Activated T-cell treated with anti-CD3 and anti-CD28 coated beads, Interleukin-2, amount 50 U/mL, for 72 hours (primary cell): Measurements from ENCODE around the gene RIOX2. TPM values are rescaled to one million over a fixed set of nuclear protein-coding genes. Genes with fewer than 3 reads are reported as not detected.
"Not testable (repeated sequence)": the region's sequence is repeated elsewhere in the genome, so short reads cannot be mapped to it uniquely, and the experiment has no call there.

Source experiments
- ATAC-seq, 2 donors: fragments of 150-1000 bp; cut with Tn5 transposase; replicated peaks in 1 of 2; 2 replicates each; pipeline ENCODE4 v1.10.0; 2021; ENCODE audit warnings: moderate library complexity in 2 of 2, mild to moderate bottlenecking in 1 of 2
- DNase-seq, 2 donors: peaks; one replicate each; pipeline ENCODE4 v3.0.0; 2021 to 2022; ENCODE audit warnings: mixed read lengths in 1 of 2
- H3K27ac Mint-ChIP-seq: one replicate; pipeline ENCODE4 v1.8.0; 2022; ENCODE audit warnings: mild to moderate bottlenecking, moderate library complexity, mixed read lengths
- H3K27me3 Mint-ChIP-seq: one replicate; pipeline ENCODE4 v1.8.0; 2022; ENCODE audit warnings: low read depth, mixed read lengths
- H3K36me3 Mint-ChIP-seq, 2 donors: one replicate each; pipeline ENCODE4 v1.8.0; 2022; ENCODE audit warnings: mixed read lengths in 2 of 2, mild to moderate bottlenecking in 1 of 2; ENCODE audit not compliant: insufficient read depth in 2 of 2
- H3K4me1 Mint-ChIP-seq: one replicate; pipeline ENCODE4 v1.8.0; 2022; ENCODE audit warnings: low read depth, mixed read lengths
- H3K4me3 Mint-ChIP-seq, 2 donors: one replicate each; pipeline ENCODE4 v1.8.0; 2022; ENCODE audit warnings: mild to moderate bottlenecking in 2 of 2, mixed read lengths in 2 of 2, moderate library complexity in 2 of 2
- H3K9me3 Mint-ChIP-seq, 2 donors: one replicate each; pipeline ENCODE4 v1.8.0; 2022; ENCODE audit warnings: mixed read lengths in 2 of 2
- total RNA-seq, 2 donors: library from RNA; stranded (reverse); gene quantifications; one replicate each; pipeline ENCODE4 v1.2.3, GENCODE V29; 2022

The RIOX2 gene
- total RNA-seq, 2 donors from 2014 or later: 32.8 to 37.8 TPM

DNA sequence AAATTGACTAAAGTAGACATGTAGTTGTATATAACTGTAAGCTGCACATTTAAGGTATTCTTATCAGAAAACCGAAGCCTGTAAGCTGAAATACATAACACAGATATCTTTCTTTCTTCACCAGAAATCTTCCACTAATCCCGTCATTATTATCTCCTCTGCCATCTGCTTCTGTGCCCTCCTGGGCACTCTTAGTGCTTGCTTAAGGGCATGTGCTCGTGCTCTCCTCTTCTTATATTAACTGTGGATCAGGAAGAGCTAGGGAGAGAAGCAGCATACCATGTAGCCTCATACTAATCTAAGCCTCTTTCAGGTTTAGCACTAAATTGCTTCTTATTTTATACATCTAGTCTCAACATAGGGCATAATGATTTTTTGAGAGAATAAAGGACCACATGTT lies 60.8 kb downstream of the RIOX2 start:
- ATAC-seq: no peak

GRCh38 chr3:97910931-97911351 lies 61.3 kb downstream of the RIOX2 start:
- ATAC-seq: peak; percentile 37 to 63
- no peak for DNase-seq
- Mint-ChIP-seq H3K4me1 (peaks cover 16% of the 10 kb centered on the region), H3K27ac (peak overlapping the region; percentile 89), H3K27me3 (no peaks in the 10 kb centered on the region), H3K4me3 (peak overlapping the region; percentile 73 to 77), H3K36me3 (no peaks in the 10 kb centered on the region), H3K9me3 (no peaks in the 10 kb centered on the region)

More for the DNA sequence above, 60.8 kb downstream of the RIOX2 start:
- Mint-ChIP-seq H3K27me3 (no peaks in the 10 kb centered on the region), H3K9me3 (no peaks in the 10 kb centered on the region), H3K36me3 (no peaks in the 10 kb centered on the region), H3K4me3 (peak overlapping the region; percentile 5 to 77), H3K27ac (peak overlapping the region; percentile 58), H3K4me1 (peaks cover 16% of the 10 kb centered on the region)
- DNase-seq: no peak

GRCh38 chr3:97910236-97910831 lies 61.9 kb downstream of the RIOX2 start:
- H3K36me3 Mint-ChIP-seq, H3K9me3 Mint-ChIP-seq, H3K27me3 Mint-ChIP-seq: not testable (repeated sequence)
- peak in 1 of 2 donors; percentile 17 for DNase-seq
- Mint-ChIP-seq H3K4me1 (peaks cover 16% of the 10 kb centered on the region), H3K4me3 (peak overlapping the region; percentile 73 to 77), H3K27ac (peak overlapping the region; percentile 89)
- peak in 1 of 2 donors; percentile 13 for ATAC-seq

DNA sequence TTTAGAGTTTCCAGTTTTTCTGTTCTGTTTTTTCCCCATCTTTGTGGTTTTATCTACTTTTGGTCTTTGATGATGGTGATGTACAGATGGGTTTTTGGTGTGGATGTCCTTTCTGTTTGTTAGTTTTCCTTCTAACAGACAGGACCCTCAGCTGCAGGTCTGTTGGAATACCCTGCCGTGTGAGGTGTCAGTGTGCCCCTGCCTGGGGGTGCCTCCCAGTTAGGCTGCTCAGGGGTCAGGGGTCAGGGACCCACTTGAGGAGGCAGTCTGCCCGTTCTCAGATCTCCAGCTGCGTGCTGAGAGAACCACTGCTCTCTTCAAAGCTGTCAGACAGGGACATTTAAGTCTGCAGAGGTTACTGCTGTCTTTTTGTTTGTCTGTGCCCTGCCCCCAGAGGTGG lies 62.4 kb downstream of the RIOX2 start:
- ATAC-seq, H3K27me3 Mint-ChIP-seq, H3K9me3 Mint-ChIP-seq, DNase-seq, H3K36me3 Mint-ChIP-seq, H3K27ac Mint-ChIP-seq: not testable (repeated sequence)
- Mint-ChIP-seq H3K4me1 (peaks cover 16% of the 10 kb centered on the region), H3K4me3 (peak overlapping the region in 1 of 2 donors; percentile 77)

DNA sequence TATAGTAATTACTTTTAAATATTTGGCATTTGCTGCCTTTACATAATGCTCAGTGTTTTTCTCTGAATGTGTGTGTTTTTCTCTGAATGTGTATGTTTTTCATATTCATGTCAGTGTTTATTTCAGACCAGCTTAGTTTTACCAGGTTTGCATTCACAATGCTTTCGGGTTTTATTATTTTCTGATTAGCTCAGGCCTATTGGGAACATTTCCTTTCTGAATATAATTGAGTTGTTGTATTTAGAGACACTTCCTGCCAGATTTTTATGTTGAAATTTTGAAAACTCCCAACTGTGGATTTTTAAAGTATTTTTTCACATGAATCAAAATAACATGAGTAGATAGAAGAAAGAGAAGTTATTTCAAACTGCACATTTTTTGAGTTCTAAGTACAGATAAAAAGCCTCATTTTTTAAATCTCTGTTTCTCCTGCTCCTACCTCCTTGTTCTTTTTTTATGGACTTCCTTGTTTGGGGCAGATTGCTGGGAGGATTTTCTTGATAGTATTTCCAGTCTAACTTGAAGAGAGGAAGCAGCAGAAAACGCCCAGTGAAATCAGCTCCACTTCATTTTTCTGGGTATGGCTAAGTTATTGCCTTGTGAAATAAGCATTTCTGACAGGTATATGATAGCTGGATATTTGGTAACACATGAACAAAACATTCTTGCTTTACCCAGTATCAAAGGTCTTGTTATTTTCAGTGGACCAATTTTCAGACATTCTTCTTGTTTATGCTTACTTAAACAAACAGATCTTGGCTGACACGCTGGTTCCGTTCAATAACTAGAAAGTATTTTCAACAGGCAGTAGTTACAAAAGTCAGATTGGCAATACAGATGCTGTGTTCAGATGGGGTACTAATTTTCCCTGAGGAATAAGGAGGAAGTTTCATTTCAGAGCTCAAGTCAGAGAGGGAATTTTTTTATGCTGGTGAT lies 70.7 kb downstream of the RIOX2 start:
- H3K36me3 Mint-ChIP-seq: peaks cover 2 to 5% of the 10 kb centered on the region in 2 donors
- no peaks in the 10 kb centered on the region for H3K9me3 Mint-ChIP-seq
- ATAC-seq (no peak), DNase-seq (no peak)
- H3K4me3 Mint-ChIP-seq: no peak overlapping the region
- no peaks in the 10 kb centered on the region for H3K27me3 Mint-ChIP-seq
- H3K27ac Mint-ChIP-seq: peak overlapping the region; percentile 33
- peaks cover 11% of the 10 kb centered on the region for H3K4me1 Mint-ChIP-seq

GRCh38 chr3:97899331-97899730 lies 72.9 kb downstream of the RIOX2 start:
- H3K27ac Mint-ChIP-seq: no peak overlapping the region
- no peak for DNase-seq

GRCh38 chr3:97896547-97896946 lies 75.7 kb downstream of the RIOX2 start:
- no peak for ATAC-seq
- Mint-ChIP-seq H3K27ac (no peak overlapping the region), H3K4me3 (no peak overlapping the region), H3K36me3 (peaks cover 0 to 2% of the 10 kb centered on the region in 2 donors), H3K4me1 (peaks cover 8% of the 10 kb centered on the region), H3K27me3 (no peaks in the 10 kb centered on the region), H3K9me3 (no peaks in the 10 kb centered on the region)
- no peak for DNase-seq

More at GRCh38 chr3:97899331-97899730, 72.9 kb downstream of the RIOX2 start:
- Mint-ChIP-seq H3K4me3 (no peak overlapping the region), H3K4me1 (peaks cover 11% of the 10 kb centered on the region), H3K9me3 (no peaks in the 10 kb centered on the region), H3K36me3 (peaks cover 2 to 5% of the 10 kb centered on the region in 2 donors), H3K27me3 (no peaks in the 10 kb centered on the region)
- ATAC-seq: no peak

- no peak overlapping the region for H3K4me3 Mint-ChIP-seq
- no peak overlapping the region for H3K27ac Mint-ChIP-seq
- no peaks in the 10 kb centered on the region for H3K9me3 Mint-ChIP-seq
- H3K36me3 Mint-ChIP-seq: peaks cover 0 to 2% of the 10 kb centered on the region in 2 donors
- ATAC-seq: no peak
- DNase-seq: no peak
- peaks cover 4% of the 10 kb centered on the region for H3K4me1 Mint-ChIP-seq
- H3K27me3 Mint-ChIP-seq: no peaks in the 10 kb centered on the region
Measured at GRCh38 chr3:97896129-97896528, 76.1 kb downstream of the RIOX2 start.

DNA sequence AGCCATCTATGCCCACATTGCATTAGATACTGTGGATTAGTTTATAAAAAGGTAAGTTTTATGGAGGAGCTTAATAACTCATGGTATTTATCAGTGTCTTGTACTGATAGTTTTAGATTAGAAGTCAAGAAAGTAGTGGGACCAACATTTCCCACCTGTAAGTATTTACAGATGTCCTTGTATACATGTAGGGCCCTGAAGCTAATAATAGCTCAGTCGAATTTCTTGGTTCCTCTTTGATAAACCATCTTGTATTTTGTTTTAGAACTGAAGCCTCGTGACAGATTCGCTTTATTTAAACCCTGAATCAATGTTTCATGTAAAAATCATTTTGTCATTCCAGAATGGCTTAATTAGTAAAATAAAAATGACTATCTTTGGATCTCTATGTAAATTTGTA lies 77.0 kb downstream of the RIOX2 start:
- no peaks in the 10 kb centered on the region for H3K9me3 Mint-ChIP-seq
- H3K27ac Mint-ChIP-seq: peak overlapping the region; percentile 65
- H3K36me3 Mint-ChIP-seq: peaks cover 0 to 2% of the 10 kb centered on the region in 2 donors
- DNase-seq (no peak), ATAC-seq (no peak)
- H3K4me3 Mint-ChIP-seq: no peak overlapping the region
- no peaks in the 10 kb centered on the region for H3K27me3 Mint-ChIP-seq
- no peaks in the 10 kb centered on the region for H3K4me1 Mint-ChIP-seq

GRCh38 chr3:97892852-97893251 lies 79.4 kb downstream of the RIOX2 start:
- no peak overlapping the region for H3K27ac Mint-ChIP-seq
- no peaks in the 10 kb centered on the region for H3K9me3 Mint-ChIP-seq
- H3K4me1 Mint-ChIP-seq: no peaks in the 10 kb centered on the region
- no peaks in the 10 kb centered on the region for H3K27me3 Mint-ChIP-seq
- ATAC-seq: no peak
- DNase-seq: no peak
- H3K4me3 Mint-ChIP-seq: no peak overlapping the region
- H3K36me3 Mint-ChIP-seq: no peaks in the 10 kb centered on the region

Other genes with a start within 250 kb of the RIOX2 start
- 1 to 10 TPM; 1.3 to 2.8 TPM for gene ARL6, start 207.7 kb downstream of the RIOX2 start, total RNA-seq
- gene CRYBG3, start 150.4 kb downstream of the RIOX2 start, total RNA-seq: 1 to 10 TPM; 3.4 to 4.0 TPM
- not detected for gene GABRR3, start 62.9 kb upstream of the RIOX2 start, total RNA-seq
- gene OR5AC2, start 114.7 kb upstream of the RIOX2 start, total RNA-seq: not detected
- not detected for gene OR5H1, start 158.3 kb upstream of the RIOX2 start, total RNA-seq
- gene OR5H14, start 175.0 kb upstream of the RIOX2 start, total RNA-seq: not detected
- gene OR5H15, start 194.3 kb upstream of the RIOX2 start, total RNA-seq: not detected